Astrocyte (in vitro differentiated cells and primary cell): ENCODE results near the gene ANKRD11. TPM values are rescaled to one million over a fixed set of nuclear protein-coding genes. Genes with fewer than 3 reads are reported as not detected.

ENCODE experiments used
- DNase-seq: peaks from one replicate; pipeline ENCODE4 v3.0.0-alpha.2; 2010; ENCODE audit warnings: low read depth
- FAIRE-seq: peaks from 2 replicates; lab custom pipeline; 2011; peaks lifted over from hg19 to GRCh38; lab: Jason Lieb, UNC
- H2AFZ ChIP-seq: 2 replicates; pipeline ENCODE4 v1.6.0; 2012; ENCODE audit warnings: low read depth, low read length, inconsistent platforms
- H3K27ac ChIP-seq: 2 replicates; pipeline ENCODE4 v1.5.1; 2011; ENCODE audit warnings: low read depth, low read length, inconsistent platforms
- H3K27me3 ChIP-seq: 2 replicates; pipeline ENCODE4 v1.6.0; 2011; ENCODE audit warnings: low read length, inconsistent platforms; ENCODE audit not compliant: insufficient read depth
- H3K36me3 ChIP-seq: 2 replicates; pipeline ENCODE4 v1.5.1; 2011; ENCODE audit warnings: low read length, inconsistent platforms; ENCODE audit not compliant: insufficient read depth
- H3K4me1 ChIP-seq: 2 replicates; pipeline ENCODE4 v1.5.1; 2011; ENCODE audit warnings: low read length, inconsistent platforms; ENCODE audit not compliant: insufficient read depth
- H3K4me2 ChIP-seq: 2 replicates; pipeline ENCODE4 v1.6.0; 2012; ENCODE audit warnings: low read length, inconsistent platforms
- H3K4me3 ChIP-seq: 2 replicates; pipeline ENCODE4 v1.5.1; 2011; ENCODE audit warnings: low read depth, mild to moderate bottlenecking, low read length, inconsistent platforms; ENCODE audit not compliant: insufficient read depth
- H3K79me2 ChIP-seq: 2 replicates; pipeline ENCODE4 v1.6.0; 2012; ENCODE audit warnings: mild to moderate bottlenecking, low read length, inconsistent platforms; ENCODE audit not compliant: insufficient read depth
- H3K9ac ChIP-seq: 2 replicates; pipeline ENCODE4 v1.6.0; 2012; ENCODE audit warnings: mild to moderate bottlenecking, low read length, inconsistent platforms
- H3K9me3 ChIP-seq: 2 replicates; pipeline ENCODE4 v1.5.1; 2012; ENCODE audit warnings: low read depth, mild to moderate bottlenecking, low read length, inconsistent platforms; ENCODE audit not compliant: insufficient read depth
- H4K20me1 ChIP-seq: 2 replicates; pipeline ENCODE4 v1.6.0; 2012; ENCODE audit warnings: low read length, inconsistent platforms; ENCODE audit not compliant: insufficient read depth
- H3K27ac Mint-ChIP-seq: one replicate; pipeline ENCODE4 v1.8.0; 2021; ENCODE audit warnings: mild to moderate bottlenecking, mixed read lengths; ENCODE audit not compliant: unreplicated experiment
- H3K27me3 Mint-ChIP-seq: one replicate; pipeline ENCODE4 v1.8.0; 2021; ENCODE audit warnings: low read depth, mixed read lengths; ENCODE audit not compliant: unreplicated experiment
- H3K36me3 Mint-ChIP-seq: one replicate; pipeline ENCODE4 v1.8.0; 2021; ENCODE audit warnings: low read depth, mixed read lengths; ENCODE audit not compliant: unreplicated experiment
- H3K4me1 Mint-ChIP-seq: one replicate; pipeline ENCODE4 v1.8.0; 2021; ENCODE audit warnings: low read depth, mixed read lengths; ENCODE audit not compliant: unreplicated experiment
- H3K4me3 Mint-ChIP-seq: one replicate; pipeline ENCODE4 v1.8.0; 2021; ENCODE audit warnings: mild to moderate bottlenecking, moderate library complexity, mixed read lengths; ENCODE audit not compliant: unreplicated experiment
- H3K9me3 Mint-ChIP-seq: one replicate; pipeline ENCODE4 v1.8.0; 2021; ENCODE audit warnings: mild to moderate bottlenecking, mixed read lengths; ENCODE audit not compliant: unreplicated experiment
- EZH2 ChIP-seq: IDR thresholded peaks from 2 replicates; pipeline ENCODE4 v1.6.1; 2012; ENCODE audit warnings: mild to moderate bottlenecking, low read length, inconsistent platforms; ENCODE audit not compliant: insufficient read depth
- total RNA-seq: library from RNA; stranded (reverse); gene quantifications from 2 replicates; pipeline ENCODE4 v1.2.1, GENCODE V29; 2021
- TF ChIP-seq, protein P1 (sequence below): IDR thresholded peaks from 2 replicates; pipeline ENCODE4 v1.5.1; 2011; ENCODE audit warnings: low read depth, mild to moderate bottlenecking, inconsistent platforms, low read length, moderate library complexity; ENCODE audit not compliant: insufficient read depth

Gene ANKRD11
- total RNA-seq, 1 donor from 2014 or later, result 213 TPM

DNA sequence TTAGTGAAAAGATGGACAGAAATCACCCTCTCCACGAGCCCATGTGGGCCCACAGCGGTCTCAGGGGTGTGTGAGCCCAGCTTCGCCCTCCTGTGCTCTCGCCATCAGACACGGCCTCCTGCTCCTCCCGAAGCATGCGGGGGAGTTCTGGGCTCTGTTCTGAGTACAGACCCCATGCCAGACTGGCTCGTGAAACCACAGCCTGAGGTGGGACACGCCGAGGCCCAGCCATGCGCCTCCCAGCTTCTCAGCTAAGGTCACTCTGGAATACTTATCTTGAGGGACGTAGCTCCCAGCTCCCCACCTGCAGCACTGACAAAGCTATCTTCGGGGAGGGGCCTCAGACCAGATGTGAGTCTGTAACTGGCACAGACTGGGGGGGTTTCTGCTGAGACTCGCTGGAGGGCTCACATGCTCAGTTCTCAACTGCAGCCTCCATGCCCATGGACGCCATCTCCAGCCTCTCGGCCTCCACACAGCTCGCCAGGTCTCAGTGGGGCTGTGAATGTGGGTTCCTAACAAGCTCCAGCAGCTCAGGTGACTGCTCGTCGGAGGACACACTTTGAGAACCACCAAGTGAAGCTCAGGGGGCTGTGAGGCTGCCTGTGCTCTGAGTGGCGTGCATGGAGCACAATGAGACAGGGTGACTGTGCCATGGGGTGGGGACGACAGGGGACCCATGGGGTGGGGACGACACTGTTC, 177.6 kb downstream of the ANKRD11 start:
- no peak for FAIRE-seq
- no peaks in the 10 kb centered on the region for H3K9me3 Mint-ChIP-seq
- H3K4me2 ChIP-seq, result no peak overlapping the region
- no peak overlapping the region for H3K27ac ChIP-seq
- peaks cover 33% of the 10 kb centered on the region for H3K4me1 ChIP-seq
- no peak overlapping the region for H2AFZ ChIP-seq
- peaks cover 23% of the 10 kb centered on the region for H3K36me3 Mint-ChIP-seq
- H3K27me3 ChIP-seq, result no peaks in the 10 kb centered on the region
- H3K9ac ChIP-seq, result no peak overlapping the region
- TF ChIP-seq, protein P1, sequence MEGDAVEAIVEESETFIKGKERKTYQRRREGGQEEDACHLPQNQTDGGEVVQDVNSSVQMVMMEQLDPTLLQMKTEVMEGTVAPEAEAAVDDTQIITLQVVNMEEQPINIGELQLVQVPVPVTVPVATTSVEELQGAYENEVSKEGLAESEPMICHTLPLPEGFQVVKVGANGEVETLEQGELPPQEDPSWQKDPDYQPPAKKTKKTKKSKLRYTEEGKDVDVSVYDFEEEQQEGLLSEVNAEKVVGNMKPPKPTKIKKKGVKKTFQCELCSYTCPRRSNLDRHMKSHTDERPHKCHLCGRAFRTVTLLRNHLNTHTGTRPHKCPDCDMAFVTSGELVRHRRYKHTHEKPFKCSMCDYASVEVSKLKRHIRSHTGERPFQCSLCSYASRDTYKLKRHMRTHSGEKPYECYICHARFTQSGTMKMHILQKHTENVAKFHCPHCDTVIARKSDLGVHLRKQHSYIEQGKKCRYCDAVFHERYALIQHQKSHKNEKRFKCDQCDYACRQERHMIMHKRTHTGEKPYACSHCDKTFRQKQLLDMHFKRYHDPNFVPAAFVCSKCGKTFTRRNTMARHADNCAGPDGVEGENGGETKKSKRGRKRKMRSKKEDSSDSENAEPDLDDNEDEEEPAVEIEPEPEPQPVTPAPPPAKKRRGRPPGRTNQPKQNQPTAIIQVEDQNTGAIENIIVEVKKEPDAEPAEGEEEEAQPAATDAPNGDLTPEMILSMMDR, result no peak
- no peak for TF ChIP-seq EZH2
- peaks cover 95% of the 10 kb centered on the region for H3K79me2 ChIP-seq
- no peak overlapping the region for H3K4me3 ChIP-seq
- no peaks in the 10 kb centered on the region for H3K27me3 Mint-ChIP-seq
- no peak overlapping the region for H3K27ac Mint-ChIP-seq
- DNase-seq, result no peak
- H3K9me3 ChIP-seq, result no peaks in the 10 kb centered on the region
- no peak overlapping the region for H3K4me3 Mint-ChIP-seq
- peaks cover 58% of the 10 kb centered on the region for H3K4me1 Mint-ChIP-seq
- H4K20me1 ChIP-seq, result peaks cover 58% of the 10 kb centered on the region
- H3K36me3 ChIP-seq, result peaks cover 12% of the 10 kb centered on the region

DNA sequence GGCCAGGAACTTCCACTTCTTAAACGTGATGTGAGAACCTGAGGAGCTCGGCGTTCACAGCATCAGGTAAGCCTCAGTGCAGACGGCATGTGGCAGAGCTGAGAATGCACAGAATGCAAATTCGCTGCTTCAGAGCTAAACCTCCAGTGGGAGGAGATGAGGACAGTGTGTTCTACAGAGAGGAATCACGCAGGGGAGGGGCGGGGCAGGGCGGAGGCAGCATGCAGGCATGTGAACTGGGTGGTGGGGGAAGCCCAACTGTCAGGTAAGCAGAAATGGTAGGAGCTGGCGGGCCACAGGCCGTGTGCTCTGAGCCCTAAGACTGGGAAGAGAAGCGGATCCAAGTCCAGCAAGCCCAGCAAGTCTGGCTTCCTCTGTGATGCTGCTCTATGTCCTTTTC, 178.2 kb downstream of the ANKRD11 start:
- H3K4me1 Mint-ChIP-seq, result peaks cover 54% of the 10 kb centered on the region
- no peak overlapping the region for H3K4me3 Mint-ChIP-seq
- H3K4me1 ChIP-seq, result peaks cover 30% of the 10 kb centered on the region
- DNase-seq, result no peak
- H3K9me3 Mint-ChIP-seq, result no peaks in the 10 kb centered on the region
- no peak for FAIRE-seq
- no peaks in the 10 kb centered on the region for H3K27me3 ChIP-seq
- peaks cover 23% of the 10 kb centered on the region for H3K36me3 Mint-ChIP-seq
- H3K4me3 ChIP-seq, result no peak overlapping the region
- peak overlapping the region; percentile 53 for H3K27ac Mint-ChIP-seq
- H2AFZ ChIP-seq, result no peak overlapping the region
- H3K79me2 ChIP-seq, result peaks cover 95% of the 10 kb centered on the region
- peaks cover 64% of the 10 kb centered on the region for H4K20me1 ChIP-seq
- H3K4me2 ChIP-seq, result no peak overlapping the region
- no peak overlapping the region for H3K27ac ChIP-seq
- no peak overlapping the region for H3K9ac ChIP-seq
- H3K9me3 ChIP-seq, result no peaks in the 10 kb centered on the region
- peaks cover 12% of the 10 kb centered on the region for H3K36me3 ChIP-seq
- no peaks in the 10 kb centered on the region for H3K27me3 Mint-ChIP-seq
- TF ChIP-seq EZH2, result no peak
- TF ChIP-seq, protein P1, result no peak

DNA sequence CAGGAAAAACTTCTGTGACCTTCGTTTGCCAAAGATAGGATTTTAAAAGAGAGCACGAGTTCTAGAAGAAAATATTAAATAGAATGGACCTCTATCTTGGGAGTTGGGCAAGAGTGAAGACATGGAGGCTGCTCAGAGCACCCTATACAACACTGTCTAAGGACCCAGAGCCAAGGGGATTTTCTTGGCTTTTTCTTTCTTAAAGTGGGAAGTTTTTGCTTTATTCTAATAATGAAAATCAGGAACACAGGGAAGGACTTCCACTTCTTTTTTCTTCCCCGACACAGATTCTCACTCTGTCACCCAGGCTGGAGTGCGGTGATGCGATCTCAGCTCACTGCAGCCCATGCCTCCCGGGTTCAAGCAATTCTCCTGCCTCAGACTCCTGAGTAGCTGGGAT, 178.7 kb downstream of the ANKRD11 start:
- H3K36me3 Mint-ChIP-seq, result peaks cover 21% of the 10 kb centered on the region
- FAIRE-seq, result no peak
- TF ChIP-seq EZH2, result no peak
- TF ChIP-seq, protein P1, result no peak
- H3K9me3 ChIP-seq, result no peaks in the 10 kb centered on the region
- peaks cover 69% of the 10 kb centered on the region for H4K20me1 ChIP-seq
- H3K9ac ChIP-seq, result no peak overlapping the region
- H3K27ac ChIP-seq, result no peak overlapping the region
- H3K79me2 ChIP-seq, result peaks cover 95% of the 10 kb centered on the region
- peaks cover 24% of the 10 kb centered on the region for H3K4me1 ChIP-seq
- no peak overlapping the region for H3K4me2 ChIP-seq
- no peak for DNase-seq
- no peak overlapping the region for H3K4me3 ChIP-seq
- H3K4me3 Mint-ChIP-seq, result no peak overlapping the region
- peaks cover 49% of the 10 kb centered on the region for H3K4me1 Mint-ChIP-seq
- peak overlapping the region; percentile 53 for H3K27ac Mint-ChIP-seq
- H3K9me3 Mint-ChIP-seq, result no peaks in the 10 kb centered on the region
- no peaks in the 10 kb centered on the region for H3K27me3 ChIP-seq
- peaks cover 12% of the 10 kb centered on the region for H3K36me3 ChIP-seq
- no peak overlapping the region for H2AFZ ChIP-seq
- H3K27me3 Mint-ChIP-seq, result no peaks in the 10 kb centered on the region
